GM21825 (cell line): Measurements from ENCODE around the gene VPS45.
"Not testable (repeated sequence)": the region's sequence is repeated elsewhere in the genome, so short reads cannot be mapped to it uniquely, and the experiment has no call there.

Source experiments
- ATAC-seq: cut with Tn5 transposase; IDR thresholded peaks from one replicate; pipeline ENCODE4 v1.9.1; 2021; ENCODE audit warnings: mild to moderate bottlenecking, moderate library complexity; ENCODE audit not compliant: unreplicated experiment

Gene VPS45

GRCh38 chr1:150127464-150127863, 59.9 kb downstream of the VPS45 start:
- ATAC-seq, result no peak

- no peak for ATAC-seq
Observed at GRCh38 chr1:150127868-150128267, 60.3 kb downstream of the VPS45 start.

GRCh38 chr1:150132372-150132771, 64.8 kb downstream of the VPS45 start:
- no peak for ATAC-seq

GRCh38 chr1:150134537-150134936, 67.0 kb downstream of the VPS45 start:
- ATAC-seq, result no peak

GRCh38 chr1:150135400-150135799, 67.8 kb downstream of the VPS45 start:
- not testable (repeated sequence) for ATAC-seq

- ATAC-seq, result no peak
Observed at GRCh38 chr1:150138044-150138443, 70.5 kb downstream of the VPS45 start.

GRCh38 chr1:150141452-150141851, 73.9 kb downstream of the VPS45 start:
- no peak for ATAC-seq

- no peak for ATAC-seq
Observed at GRCh38 chr1:150142083-150142482, 74.5 kb downstream of the VPS45 start.

GRCh38 chr1:150144606-150145005, 77.0 kb downstream of the VPS45 start:
- no peak for ATAC-seq

- not testable (repeated sequence) for ATAC-seq
Observed at GRCh38 chr1:150146016-150146415, 78.4 kb downstream of the VPS45 start.

- no peak for ATAC-seq
Observed at GRCh38 chr1:150146849-150147542, 79.4 kb downstream of the VPS45 start.

GRCh38 chr1:150148837-150149270, 81.3 kb downstream of the VPS45 start:
- ATAC-seq, result no peak

GRCh38 chr1:150149271-150150132, 81.9 kb downstream of the VPS45 start, which contains the start of gene PLEKHO1:
TSS of gene PLEKHO1 (plus strand) at chr1:150149916. CDS start at chr1:150150258, 342 bp downstream.
- peak; percentile 46 for ATAC-seq

GRCh38 chr1:150150133-150151021, 82.8 kb downstream of the VPS45 start:
- ATAC-seq, result peak; percentile 11

GRCh38 chr1:150151291-150152181, 84.0 kb downstream of the VPS45 start:
- no peak for ATAC-seq

- no peak for ATAC-seq
Observed at GRCh38 chr1:150152182-150152536, 84.6 kb downstream of the VPS45 start.

GRCh38 chr1:150152772-150153456, 85.3 kb downstream of the VPS45 start:
- ATAC-seq, result no peak

- ATAC-seq, result no peak
Observed at GRCh38 chr1:150154143-150154542, 86.6 kb downstream of the VPS45 start.

GRCh38 chr1:150155413-150156071, 88.0 kb downstream of the VPS45 start:
- ATAC-seq, result no peak
